ENCODE data around the gene SARS2. TPM values are rescaled to one million over a fixed set of nuclear protein-coding genes. Genes with fewer than 3 reads are reported as not detected.
A peak's percentile ranks its signal among the peaks of the same experiment; 100 is the strongest.

Gene SARS2
- total and polyA plus RNA-seq, 7 donors: 13.3 to 19.8 (median 17.0) TPM

DNA sequence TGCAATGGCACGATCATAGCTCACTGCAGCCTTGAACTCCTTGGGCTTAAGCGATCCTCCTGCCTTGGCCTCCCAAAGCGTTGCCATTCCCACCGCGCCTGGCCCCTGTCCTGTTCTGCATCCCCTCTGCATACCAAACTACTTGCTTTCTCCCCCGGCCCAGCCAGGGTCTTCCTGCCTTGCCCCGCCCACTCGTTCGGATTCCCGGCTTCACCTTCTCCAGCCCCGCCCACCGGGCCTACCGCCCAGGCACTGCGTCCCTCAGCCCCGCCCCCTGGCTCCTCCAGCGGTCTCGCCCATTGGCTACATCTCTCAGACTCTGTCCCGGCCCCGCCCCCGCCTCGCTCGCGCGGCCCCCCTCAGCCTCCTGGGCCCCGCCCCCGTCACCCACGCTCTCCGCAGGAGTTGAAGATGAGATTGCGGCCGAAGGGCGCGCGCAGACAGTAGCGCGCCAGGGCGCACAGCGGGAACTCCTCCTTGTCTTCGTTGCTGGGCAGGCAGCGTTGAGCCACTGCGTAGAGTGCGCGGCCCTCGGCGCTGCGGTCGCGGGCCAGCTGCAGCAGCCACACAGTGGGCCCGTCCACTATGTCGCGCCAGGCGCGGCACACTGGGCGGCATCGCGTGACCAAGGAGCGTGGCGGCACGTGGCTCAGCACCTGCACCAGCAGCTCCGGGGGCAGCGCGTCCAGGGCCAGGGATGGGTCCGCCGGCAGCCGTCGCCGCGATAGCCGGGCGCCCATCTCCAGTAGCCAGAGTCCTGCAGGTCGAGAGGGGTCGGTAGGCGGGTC lies 19.2 kb upstream of the SARS2 start:
- 8 to 13% (median 11%) methylated on average over 66 to 72 of the region's 72 CpGs for WGBS, 3 donors
- Histone ChIP-seq H3K4me1 (peaks cover 6% of the 10 kb centered on the region), H3K27me3 (ENCODE audit: insufficient read depth in 3 of 3, low read length in 2 of 3) (no peaks in the 10 kb centered on the region), H3K36me3 (ENCODE audit: insufficient read depth in 1 of 2, low read depth in 1 of 2) (no peaks in the 10 kb centered on the region), H3K9me3 (no peaks in the 10 kb centered on the region), H3K4me3 (peak overlapping the region; percentile 56), H3K27ac (no peak overlapping the region)
- intact Hi-C loops (cut with DNase I): no loop called here
- peak; percentile 89 to 95 (median 92) for ATAC-seq
- DNase-seq: peak; percentile 87 to 88
- TF ChIP-seq, protein P1, sequence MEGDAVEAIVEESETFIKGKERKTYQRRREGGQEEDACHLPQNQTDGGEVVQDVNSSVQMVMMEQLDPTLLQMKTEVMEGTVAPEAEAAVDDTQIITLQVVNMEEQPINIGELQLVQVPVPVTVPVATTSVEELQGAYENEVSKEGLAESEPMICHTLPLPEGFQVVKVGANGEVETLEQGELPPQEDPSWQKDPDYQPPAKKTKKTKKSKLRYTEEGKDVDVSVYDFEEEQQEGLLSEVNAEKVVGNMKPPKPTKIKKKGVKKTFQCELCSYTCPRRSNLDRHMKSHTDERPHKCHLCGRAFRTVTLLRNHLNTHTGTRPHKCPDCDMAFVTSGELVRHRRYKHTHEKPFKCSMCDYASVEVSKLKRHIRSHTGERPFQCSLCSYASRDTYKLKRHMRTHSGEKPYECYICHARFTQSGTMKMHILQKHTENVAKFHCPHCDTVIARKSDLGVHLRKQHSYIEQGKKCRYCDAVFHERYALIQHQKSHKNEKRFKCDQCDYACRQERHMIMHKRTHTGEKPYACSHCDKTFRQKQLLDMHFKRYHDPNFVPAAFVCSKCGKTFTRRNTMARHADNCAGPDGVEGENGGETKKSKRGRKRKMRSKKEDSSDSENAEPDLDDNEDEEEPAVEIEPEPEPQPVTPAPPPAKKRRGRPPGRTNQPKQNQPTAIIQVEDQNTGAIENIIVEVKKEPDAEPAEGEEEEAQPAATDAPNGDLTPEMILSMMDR (IDR thresholded peaks at IDR 0.05): no peak

DNA sequence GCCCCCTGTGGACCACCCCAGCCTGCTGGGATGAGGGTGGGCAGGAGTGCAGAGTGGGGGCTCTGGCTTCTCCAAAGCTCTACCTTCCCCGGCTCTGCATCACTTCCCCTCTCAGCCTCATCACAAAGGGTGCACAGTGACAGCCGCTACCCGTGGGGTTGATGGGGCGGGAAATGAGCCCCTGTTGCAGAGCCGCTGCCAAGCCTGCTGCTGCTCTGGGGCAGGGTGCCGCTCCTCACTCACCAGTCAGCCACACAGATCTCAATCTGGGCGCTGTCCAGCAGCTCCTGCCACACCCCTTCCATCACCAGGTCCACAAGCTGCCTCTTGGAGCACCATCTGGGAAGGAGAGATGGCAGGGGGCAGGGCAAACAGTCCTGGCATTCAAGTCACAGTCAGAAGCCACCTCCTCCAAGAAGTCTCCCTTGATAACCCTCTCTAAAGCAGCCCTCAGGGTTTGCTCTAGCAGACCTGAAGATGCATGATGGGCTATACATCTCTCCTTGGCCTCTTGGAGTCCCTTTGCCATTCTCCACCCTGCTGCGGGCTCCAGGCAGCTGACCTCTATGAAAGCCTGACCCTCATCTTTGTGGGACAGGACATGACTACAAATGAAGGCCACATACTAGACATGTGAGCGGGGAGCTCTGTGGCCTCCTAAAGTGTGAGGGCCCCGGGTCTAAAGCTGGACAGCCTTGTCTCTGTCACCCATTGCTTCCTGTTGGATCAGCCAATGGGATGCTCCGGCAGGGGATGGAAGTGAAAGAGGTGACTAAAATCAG lies 15.9 kb upstream of the SARS2 start:
- H3K36me3 ChIP-seq (ENCODE audit: insufficient read depth in 1 of 2, low read depth in 1 of 2): no peaks in the 10 kb centered on the region
- no peaks in the 10 kb centered on the region for H3K9me3 ChIP-seq
- H3K27ac ChIP-seq: no peak overlapping the region
- no peak for DNase-seq
- no peak overlapping the region for H3K4me3 ChIP-seq
- TF ChIP-seq, protein P1 (IDR thresholded peaks at IDR 0.05): no peak
- 86 to 88% (median 87%) methylated on average over 11 of the region's 11 CpGs for WGBS, 3 donors
- ATAC-seq: no peak
- H3K27me3 ChIP-seq (ENCODE audit: insufficient read depth in 3 of 3, low read length in 2 of 3): no peaks in the 10 kb centered on the region
- peaks cover 6% of the 10 kb centered on the region for H3K4me1 ChIP-seq
- intact Hi-C loops (cut with DNase I): no loop called here

DNA sequence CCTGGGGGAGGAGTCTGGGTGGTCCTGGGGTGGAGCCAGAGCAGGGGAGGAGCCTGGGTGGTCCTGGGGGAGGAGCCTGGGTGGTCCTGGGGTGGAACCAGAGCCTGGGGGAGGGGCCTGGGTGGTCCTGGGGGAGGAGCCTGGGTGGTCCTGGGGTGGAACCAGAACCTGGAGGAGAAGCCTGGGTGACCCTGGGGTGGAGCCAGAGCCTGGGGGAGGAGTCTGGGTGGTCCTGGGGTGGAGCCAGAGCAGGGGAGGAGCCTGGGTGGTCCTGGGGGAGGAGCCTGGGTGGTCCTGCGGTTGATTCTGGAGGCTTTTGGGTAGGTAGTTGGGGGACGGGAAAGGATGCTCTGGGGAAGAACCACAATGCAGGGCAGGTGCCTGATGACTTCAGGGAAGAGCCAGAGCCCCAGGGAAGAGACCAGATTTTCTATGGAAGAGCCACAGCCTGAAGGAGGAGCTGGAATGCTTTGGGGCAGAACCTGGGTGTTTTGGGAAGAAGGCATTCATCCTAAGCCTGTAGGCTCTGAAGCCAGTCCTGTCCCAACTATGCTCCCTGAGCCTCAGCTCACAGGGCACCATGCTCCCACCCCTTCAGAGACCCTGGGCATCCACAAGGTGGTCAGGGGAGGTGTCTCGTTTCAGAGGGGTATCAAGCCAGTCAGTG lies 15.1 kb upstream of the SARS2 start:
- H3K4me3 ChIP-seq: no peak overlapping the region
- TF ChIP-seq, protein P1 (IDR thresholded peaks at IDR 0.05): no peak
- DNase-seq (no peak), ATAC-seq (no peak)
- no peaks in the 10 kb centered on the region for H3K27me3 ChIP-seq (ENCODE audit: insufficient read depth in 3 of 3, low read length in 2 of 3)
- peaks cover 6% of the 10 kb centered on the region for H3K4me1 ChIP-seq
- WGBS, 3 donors: 84 to 98% (median 88%) methylated on average over 3 of the region's 3 CpGs
- H3K9me3 ChIP-seq: no peaks in the 10 kb centered on the region
- intact Hi-C loops (cut with DNase I): no loop called here
- no peaks in the 10 kb centered on the region for H3K36me3 ChIP-seq (ENCODE audit: insufficient read depth in 1 of 2, low read depth in 1 of 2)
- H3K27ac ChIP-seq: no peak overlapping the region

DNA sequence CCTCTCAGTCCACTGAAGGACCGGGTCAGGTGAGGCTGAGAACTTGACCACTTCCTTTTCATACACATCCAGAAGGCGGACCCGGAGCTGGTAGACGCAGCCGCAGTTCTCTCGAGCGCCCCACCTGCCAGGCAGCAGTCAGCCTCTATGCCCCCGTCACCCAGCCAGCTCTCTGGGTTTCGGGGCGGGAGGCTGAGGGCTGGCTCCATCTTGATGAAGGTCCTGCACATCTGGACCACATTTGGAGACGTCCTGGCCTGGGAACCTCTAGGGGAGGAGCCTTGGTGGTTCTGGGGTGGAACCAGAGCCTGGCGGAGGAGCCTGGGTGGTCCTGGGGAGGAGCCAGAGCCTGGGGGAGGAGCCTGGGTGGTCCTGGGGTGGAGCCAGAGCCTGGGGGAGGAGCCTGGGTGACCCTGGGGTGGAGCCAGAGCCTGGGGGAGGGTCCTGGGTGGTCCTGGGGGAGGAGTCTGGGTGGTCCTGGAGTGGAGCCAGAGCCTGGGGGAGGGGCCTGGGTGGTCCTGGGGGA lies 14.5 kb upstream of the SARS2 start:
- no peak overlapping the region for H3K27ac ChIP-seq
- H3K9me3 ChIP-seq: no peaks in the 10 kb centered on the region
- no peaks in the 10 kb centered on the region for H3K36me3 ChIP-seq (ENCODE audit: insufficient read depth in 1 of 2, low read depth in 1 of 2)
- WGBS, 3 donors: 85 to 95% (median 91%) methylated on average over 11 to 12 of the region's 12 CpGs
- ATAC-seq (no peak), DNase-seq (no peak)
- H3K27me3 ChIP-seq (ENCODE audit: insufficient read depth in 3 of 3, low read length in 2 of 3): no peaks in the 10 kb centered on the region
- TF ChIP-seq, protein P1 (IDR thresholded peaks at IDR 0.05): no peak
- no peak overlapping the region for H3K4me3 ChIP-seq
- peaks cover 1% of the 10 kb centered on the region for H3K4me1 ChIP-seq
- intact Hi-C loops (cut with DNase I): no loop called here

All from psoas muscle (tissue), 8 donors.